Measurements from ENCODE around the gene BRAP.

DNA sequence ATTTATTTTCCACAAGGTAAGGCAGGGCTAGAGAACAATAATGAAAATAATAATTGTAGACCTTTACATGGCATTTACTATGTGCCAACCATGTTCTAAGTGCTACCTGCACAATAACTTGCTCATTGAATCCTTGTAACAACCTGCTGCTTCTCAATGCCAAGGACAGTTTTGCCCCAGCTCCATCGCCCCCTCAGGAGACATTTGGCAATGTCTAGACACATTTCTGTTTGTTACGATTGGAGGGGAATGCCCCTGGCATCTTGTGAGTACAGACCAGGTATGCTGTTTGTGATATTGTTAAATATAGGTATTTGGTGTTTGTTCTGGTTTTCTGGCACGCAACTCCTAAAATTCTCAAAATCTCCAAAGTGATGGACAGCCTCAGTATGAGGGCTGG, 78.5 kb downstream of the BRAP start:
- TF ChIP-seq ZNF232 (CRISPR knock-in tag; IDR thresholded peaks at IDR 0.05) (no peak), TEAD4 (CRISPR knock-in tag; IDR thresholded peaks at IDR 0.05) (no peak), ZNF396 (CRISPR knock-in tag; IDR thresholded peaks at IDR 0.05; ENCODE audit: borderline replicate concordance) (no peak)
- TF ChIP-seq, protein P1, sequence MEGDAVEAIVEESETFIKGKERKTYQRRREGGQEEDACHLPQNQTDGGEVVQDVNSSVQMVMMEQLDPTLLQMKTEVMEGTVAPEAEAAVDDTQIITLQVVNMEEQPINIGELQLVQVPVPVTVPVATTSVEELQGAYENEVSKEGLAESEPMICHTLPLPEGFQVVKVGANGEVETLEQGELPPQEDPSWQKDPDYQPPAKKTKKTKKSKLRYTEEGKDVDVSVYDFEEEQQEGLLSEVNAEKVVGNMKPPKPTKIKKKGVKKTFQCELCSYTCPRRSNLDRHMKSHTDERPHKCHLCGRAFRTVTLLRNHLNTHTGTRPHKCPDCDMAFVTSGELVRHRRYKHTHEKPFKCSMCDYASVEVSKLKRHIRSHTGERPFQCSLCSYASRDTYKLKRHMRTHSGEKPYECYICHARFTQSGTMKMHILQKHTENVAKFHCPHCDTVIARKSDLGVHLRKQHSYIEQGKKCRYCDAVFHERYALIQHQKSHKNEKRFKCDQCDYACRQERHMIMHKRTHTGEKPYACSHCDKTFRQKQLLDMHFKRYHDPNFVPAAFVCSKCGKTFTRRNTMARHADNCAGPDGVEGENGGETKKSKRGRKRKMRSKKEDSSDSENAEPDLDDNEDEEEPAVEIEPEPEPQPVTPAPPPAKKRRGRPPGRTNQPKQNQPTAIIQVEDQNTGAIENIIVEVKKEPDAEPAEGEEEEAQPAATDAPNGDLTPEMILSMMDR (IDR thresholded peaks at IDR 0.05), result no peak
- TF ChIP-seq, protein P2, sequence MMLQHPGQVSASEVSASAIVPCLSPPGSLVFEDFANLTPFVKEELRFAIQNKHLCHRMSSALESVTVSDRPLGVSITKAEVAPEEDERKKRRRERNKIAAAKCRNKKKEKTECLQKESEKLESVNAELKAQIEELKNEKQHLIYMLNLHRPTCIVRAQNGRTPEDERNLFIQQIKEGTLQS (CRISPR knock-in tag; conservative IDR thresholded peaks at IDR 0.05), result no peak

Data from WTC11 (cell line).